Left lung (tissue), 10 donors: ENCODE data around the gene ORAI3. TPM values are rescaled to one million over a fixed set of nuclear protein-coding genes. Genes with fewer than 3 reads are reported as not detected.
A peak's percentile ranks its signal among the peaks of the same experiment; 100 is the strongest.

Experiments used
- ATAC-seq: fragments of 200-7000 bp; cut with Tn5 transposase; one replicate; pipeline ENCODE4 v1.9.1; 2020; ENCODE audit warnings: moderate library complexity
- DNase-seq, 4 donors: peaks; one replicate each; pipeline ENCODE4 v3.0.0-alpha.2; 2013 to 2020
- H3K27ac ChIP-seq, 2 donors: fragments of 200-600 bp; sonication (generic) in 1 of 2; one replicate each; pipeline versions ENCODE4 v1.5.0 to v1.8.0; 2020 to 2021
- H3K27me3 ChIP-seq, 2 donors: fragments of 200-600 bp; sonication (generic) in 1 of 2; one replicate each; pipeline versions ENCODE4 v1.5.0 to v1.8.0; 2020 to 2021
- H3K36me3 ChIP-seq, 2 donors: fragments of 200-600 bp; sonication (generic) in 1 of 2; one replicate each; pipeline versions ENCODE4 v1.5.0 to v1.8.0; 2020 to 2021
- H3K4me1 ChIP-seq, 2 donors: fragments of 200-600 bp; one replicate each; pipeline ENCODE4 v1.8.0; 2021
- H3K4me3 ChIP-seq, 2 donors: fragments of 200-600 bp; sonication (generic) in 1 of 2; one replicate each; pipeline versions ENCODE4 v1.5.0 to v1.8.0; 2020 to 2021; ENCODE audit warnings: mild to moderate bottlenecking in 1 of 2
- H3K9me3 ChIP-seq, 2 donors: fragments of 200-600 bp; sonication (generic) in 1 of 2; one replicate each; pipeline versions ENCODE4 v1.5.0 to v1.8.0; 2020 to 2021
- CTCF ChIP-seq, 2 donors: fragments of 200-600 bp; sonication (generic) in 1 of 2; IDR thresholded peaks; one replicate each; pipeline versions ENCODE4 v1.5.0 to v1.8.0; 2021; ENCODE audit warnings: antibody characterized with exemption in 2 of 2
- intact Hi-C, 2 donors: fragments of 100-400 bp; cut with DNase I; formaldehyde crosslinking; loops; one replicate each; pipeline versions ENCODE4 v1.11.2 to v1.14.2; 2022
- polyA plus RNA-seq, 6 donors: library from polyadenylated mRNA; unstranded; fragments of 120-200 nt; gene quantifications; one replicate each; pipeline ENCODE4 v1.2.1, GENCODE V29; 2013; ENCODE audit not compliant: insufficient read length in 6 of 6
- total RNA-seq, 2 donors: library from RNA; stranded (reverse); fragmentation: NEBNext Ultra II Directional; extraction: Animal tissue kit (Norgen Biotek cat#: 25700); gene quantifications; one replicate each; pipeline ENCODE4 v1.2.1, GENCODE V29; 2021
- donor health status: DM: no; HTN: yes; CAD: no.
- donor health status: DM: no; HTN: no; CAD: no.

ORAI3 gene
- total and polyA plus RNA-seq, 8 donors: 16.9 to 23.2 (median 18.9) TPM

GRCh38 chr16:30904114-30904780, 44.6 kb upstream of the ORAI3 start:
- no peak for TF ChIP-seq CTCF (IDR thresholded peaks at IDR 0.05)
- H3K4me3 ChIP-seq: peak overlapping the region in 1 of 2 donors; percentile 1
- peak overlapping the region; percentile 93 to 97 for H3K27ac ChIP-seq
- H3K9me3 ChIP-seq: no peaks in the 10 kb centered on the region
- intact Hi-C loops: loop anchor here in 1 of 2 donors (5.0 kb wide), 1 partner anchor 57 kb away; no protein-coding TSS in a partner anchor
- DNase-seq: peak in 1 of 4 donors; percentile 80
- no peaks in the 10 kb centered on the region for H3K36me3 ChIP-seq
- peaks cover 17 to 34% of the 10 kb centered on the region in 2 donors for H3K4me1 ChIP-seq
- no peak for ATAC-seq
- no peaks in the 10 kb centered on the region for H3K27me3 ChIP-seq

GRCh38 chr16:30907064-30907463, 41.8 kb upstream of the ORAI3 start:
- intact Hi-C loops: no loop called here
- H3K27me3 ChIP-seq: no peaks in the 10 kb centered on the region

GRCh38 chr16:30910427-30911029, 38.3 kb upstream of the ORAI3 start:
- Histone ChIP-seq H3K9me3 (no peaks in the 10 kb centered on the region), H3K36me3 (no peaks in the 10 kb centered on the region), H3K4me3 (no peak overlapping the region), H3K4me1 (no peaks in the 10 kb centered on the region), H3K27me3 (no peaks in the 10 kb centered on the region), H3K27ac (no peak overlapping the region)
- no peak for DNase-seq
- no peak for TF ChIP-seq CTCF (IDR thresholded peaks at IDR 0.05)
- intact Hi-C loops: no loop called here
- ATAC-seq: no peak

More at GRCh38 chr16:30907064-30907463, 41.8 kb upstream of the ORAI3 start:
- H3K36me3 ChIP-seq: no peaks in the 10 kb centered on the region
- peaks cover 8 to 24% of the 10 kb centered on the region in 2 donors for H3K4me1 ChIP-seq
- DNase-seq (no peak), ATAC-seq (no peak)
- H3K4me3 ChIP-seq: no peak overlapping the region
- no peaks in the 10 kb centered on the region for H3K9me3 ChIP-seq
- TF ChIP-seq CTCF (IDR thresholded peaks at IDR 0.05): no peak
- H3K27ac ChIP-seq: no peak overlapping the region

- Histone ChIP-seq H3K27me3 (no peaks in the 10 kb centered on the region), H3K4me1 (no peaks in the 10 kb centered on the region), H3K36me3 (no peaks in the 10 kb centered on the region), H3K27ac (no peak overlapping the region), H3K9me3 (no peaks in the 10 kb centered on the region), H3K4me3 (no peak overlapping the region)
- no peak for ATAC-seq
- intact Hi-C loops: no loop called here
- TF ChIP-seq CTCF (IDR thresholded peaks at IDR 0.05): no peak
- no peak for DNase-seq
These were observed 36.0 kb upstream of the ORAI3 start for GRCh38 chr16:30912794-30913412.

- no peak overlapping the region for H3K27ac ChIP-seq
- no peak for ATAC-seq
- no peaks in the 10 kb centered on the region for H3K27me3 ChIP-seq
- intact Hi-C loops: no loop called here
- H3K9me3 ChIP-seq: no peaks in the 10 kb centered on the region
- DNase-seq: no peak
- H3K4me3 ChIP-seq: no peak overlapping the region
- no peak for TF ChIP-seq CTCF (IDR thresholded peaks at IDR 0.05)
- no peaks in the 10 kb centered on the region for H3K36me3 ChIP-seq
- H3K4me1 ChIP-seq: no peaks in the 10 kb centered on the region
These were observed 34.0 kb upstream of the ORAI3 start for GRCh38 chr16:30914830-30915229.
